ENCODE results near the gene ALKBH3.

GRCh38 chr11:43874078-43874477 lies 6.6 kb upstream of the ALKBH3 start:
- TF ChIP-seq EHMT2 (IDR thresholded peaks at IDR 0.05; ENCODE audit: low read depth) (no peak), POLR2A (IDR thresholded peaks at IDR 0.05; ENCODE audit: low read length) (no peak), EP300 (IDR thresholded peaks at IDR 0.05) (no peak), KDM1A (IDR thresholded peaks at IDR 0.05; ENCODE audit: low read depth) (no peak)

Measured in A549 (cell line).